ENCODE results near the gene NPM3.

The NPM3 gene

DNA sequence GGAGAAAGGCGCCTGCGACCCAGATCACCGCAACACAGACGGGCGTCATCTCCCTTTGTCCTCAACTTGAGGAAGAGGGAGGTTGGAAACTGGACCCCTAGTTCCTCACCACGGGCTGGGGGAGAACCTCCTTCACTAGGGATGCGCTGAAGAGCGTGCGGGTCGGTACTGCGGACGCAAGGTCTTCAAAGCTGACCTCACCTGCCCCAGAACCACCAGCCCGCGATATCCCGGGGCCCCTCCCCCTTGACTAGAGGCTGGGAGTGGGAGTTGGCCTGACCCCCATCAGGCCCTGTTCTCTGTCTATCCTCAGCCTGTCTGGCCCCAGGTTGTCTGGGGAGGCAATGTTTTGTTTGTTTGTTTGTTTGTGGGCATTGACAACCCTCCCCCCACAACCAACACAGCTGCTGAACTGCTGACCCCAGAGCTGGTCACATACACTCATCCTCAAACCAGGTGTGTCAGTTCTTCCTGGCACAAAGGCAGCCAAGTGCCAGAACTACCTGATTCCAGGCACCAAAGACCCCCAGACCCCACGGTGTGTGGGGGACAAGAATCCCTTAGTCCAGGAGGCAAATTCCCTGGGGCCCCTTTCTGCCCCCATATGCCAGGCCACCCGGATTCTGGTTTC lies 2.9 kb downstream of the NPM3 start:
- no peak for DNase-seq (ENCODE audit: low read depth)
- H3K4me3 ChIP-seq (ENCODE audit: low read depth, low read length), result no peak overlapping the region
- TF ChIP-seq MYC (IDR thresholded peaks at IDR 0.05; ENCODE audit: low read depth, low read length), result no peak
- TF ChIP-seq, protein P1, sequence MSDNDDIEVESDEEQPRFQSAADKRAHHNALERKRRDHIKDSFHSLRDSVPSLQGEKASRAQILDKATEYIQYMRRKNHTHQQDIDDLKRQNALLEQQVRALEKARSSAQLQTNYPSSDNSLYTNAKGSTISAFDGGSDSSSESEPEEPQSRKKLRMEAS (IDR thresholded peaks at IDR 0.05; ENCODE audit: low read depth, low read length), result no peak
- TF ChIP-seq POLR2A (IDR thresholded peaks at IDR 0.05; ENCODE audit: extremely low read depth, insufficient read length), result no peak
- no peak for TF ChIP-seq CTCF (IDR thresholded peaks at IDR 0.05; ENCODE audit: low read depth, low read length)

DNA sequence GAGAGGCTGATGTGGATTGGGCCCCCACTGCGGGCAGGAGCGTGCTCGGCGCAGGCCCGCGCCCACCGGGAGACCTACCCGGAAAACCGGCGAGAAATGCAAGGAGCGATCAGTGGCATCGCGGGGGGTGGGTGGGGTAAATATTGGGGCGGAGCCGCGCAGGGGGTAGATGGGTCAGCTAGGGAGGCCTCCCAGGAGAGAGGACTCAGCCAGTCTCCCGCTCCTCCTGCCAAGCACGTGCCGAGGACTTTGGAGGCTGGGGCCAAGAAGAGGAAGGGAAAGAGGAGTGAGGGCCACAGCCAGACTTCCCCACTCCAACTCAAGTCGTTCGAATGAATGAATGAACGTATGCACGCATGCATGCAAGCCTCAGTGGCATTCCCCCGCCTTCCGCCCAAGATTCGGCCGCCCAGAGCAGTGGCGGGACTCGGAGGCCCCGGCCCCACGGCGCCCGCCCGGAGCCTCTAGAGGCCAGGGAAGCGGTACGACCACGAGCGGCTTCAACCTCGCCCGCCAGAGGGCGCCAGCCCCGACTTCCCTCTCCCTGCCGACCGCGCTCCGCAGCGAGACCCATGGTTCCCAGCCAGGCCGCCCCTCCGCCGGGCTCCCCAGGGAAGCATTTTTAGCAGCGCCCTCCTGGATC lies 3.6 kb downstream of the NPM3 start:
- TF ChIP-seq, protein P1 (IDR thresholded peaks at IDR 0.05; ENCODE audit: low read depth, low read length), result no peak
- no peak for TF ChIP-seq POLR2A (IDR thresholded peaks at IDR 0.05; ENCODE audit: extremely low read depth, insufficient read length)
- TF ChIP-seq MYC (IDR thresholded peaks at IDR 0.05; ENCODE audit: low read depth, low read length), result no peak
- TF ChIP-seq CTCF (IDR thresholded peaks at IDR 0.05; ENCODE audit: low read depth, low read length), result no peak
- H3K4me3 ChIP-seq (ENCODE audit: low read depth, low read length), result no peak overlapping the region
- DNase-seq (ENCODE audit: low read depth), result peak; percentile 23

DNA sequence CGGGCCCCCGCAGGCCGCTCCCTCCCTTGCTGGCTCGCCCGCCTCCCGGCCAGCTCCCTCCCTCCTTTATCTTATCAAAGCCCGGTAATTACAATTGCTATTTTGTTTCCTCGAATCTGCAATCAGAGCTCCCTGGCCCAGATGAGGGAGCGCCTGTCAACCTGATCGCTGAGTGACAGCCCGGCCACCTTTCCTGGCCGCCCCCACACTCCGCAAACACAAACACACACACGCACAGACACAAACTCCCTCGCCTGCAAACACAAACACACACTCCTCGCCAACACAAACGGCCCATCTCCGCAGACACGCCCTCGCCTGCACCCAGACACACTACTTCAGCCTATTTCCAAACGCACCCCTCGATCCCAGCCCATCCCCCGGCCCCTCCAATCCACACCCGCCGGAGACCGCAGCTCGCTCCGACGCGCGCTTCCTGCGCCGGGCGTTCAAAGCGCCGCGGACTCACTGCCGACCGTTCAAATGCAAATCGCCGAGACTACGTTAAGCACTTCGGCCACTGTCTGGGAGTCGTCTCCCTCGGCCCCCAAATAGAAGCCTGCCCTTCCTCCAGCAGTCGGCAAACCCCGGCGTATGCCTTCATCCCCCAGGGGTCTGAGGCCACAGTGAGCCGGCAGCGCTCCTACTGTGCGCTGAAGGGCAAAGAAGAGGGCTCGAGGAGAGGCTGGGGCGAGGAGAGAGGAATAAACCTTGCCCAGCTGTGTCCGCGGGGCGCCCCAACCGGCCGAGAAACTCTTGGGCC lies 4.3 kb downstream of the NPM3 start:
- DNase-seq (ENCODE audit: low read depth), result no peak
- TF ChIP-seq POLR2A (IDR thresholded peaks at IDR 0.05; ENCODE audit: extremely low read depth, insufficient read length) (no peak), CTCF (IDR thresholded peaks at IDR 0.05; ENCODE audit: low read depth, low read length) (no peak), MYC (IDR thresholded peaks at IDR 0.05; ENCODE audit: low read depth, low read length) (no peak)
- TF ChIP-seq, protein P1 (IDR thresholded peaks at IDR 0.05; ENCODE audit: low read depth, low read length), result no peak
- no peak overlapping the region for H3K4me3 ChIP-seq (ENCODE audit: low read depth, low read length)

- no peak for DNase-seq (ENCODE audit: low read depth)
- TF ChIP-seq POLR2A (IDR thresholded peaks at IDR 0.05; ENCODE audit: extremely low read depth, insufficient read length), result no peak
- TF ChIP-seq, protein P1 (IDR thresholded peaks at IDR 0.05; ENCODE audit: low read depth, low read length), result no peak
- no peak for TF ChIP-seq MYC (IDR thresholded peaks at IDR 0.05; ENCODE audit: low read depth, low read length)
- TF ChIP-seq CTCF (IDR thresholded peaks at IDR 0.05; ENCODE audit: low read depth, low read length), result no peak
- H3K4me3 ChIP-seq (ENCODE audit: low read depth, low read length), result no peak overlapping the region
Measured at GRCh38 chr10:101778151-101778780, 5.0 kb downstream of the NPM3 start.

GRCh38 chr10:101777619-101778145 lies 5.6 kb downstream of the NPM3 start:
- H3K4me3 ChIP-seq (ENCODE audit: low read depth, low read length), result no peak overlapping the region
- TF ChIP-seq MYC (IDR thresholded peaks at IDR 0.05; ENCODE audit: low read depth, low read length), result no peak
- TF ChIP-seq, protein P1 (IDR thresholded peaks at IDR 0.05; ENCODE audit: low read depth, low read length), result no peak
- no peak for TF ChIP-seq POLR2A (IDR thresholded peaks at IDR 0.05; ENCODE audit: extremely low read depth, insufficient read length)
- TF ChIP-seq CTCF (IDR thresholded peaks at IDR 0.05; ENCODE audit: low read depth, low read length), result no peak
- no peak for DNase-seq (ENCODE audit: low read depth)

Measured in NB4 (cell line).